GM21381 (cell line): Measurements from ENCODE around the gene ALKBH7.

Experiments
- ATAC-seq: cut with Tn5 transposase; IDR thresholded peaks from one replicate; pipeline ENCODE4 v1.9.1; 2021; ENCODE audit warnings: mild to moderate bottlenecking, moderate library complexity; ENCODE audit not compliant: unreplicated experiment

ALKBH7 gene

GRCh38 chr19:6362351-6362801 lies 10.2 kb upstream of the ALKBH7 start:
- no peak for ATAC-seq

DNA sequence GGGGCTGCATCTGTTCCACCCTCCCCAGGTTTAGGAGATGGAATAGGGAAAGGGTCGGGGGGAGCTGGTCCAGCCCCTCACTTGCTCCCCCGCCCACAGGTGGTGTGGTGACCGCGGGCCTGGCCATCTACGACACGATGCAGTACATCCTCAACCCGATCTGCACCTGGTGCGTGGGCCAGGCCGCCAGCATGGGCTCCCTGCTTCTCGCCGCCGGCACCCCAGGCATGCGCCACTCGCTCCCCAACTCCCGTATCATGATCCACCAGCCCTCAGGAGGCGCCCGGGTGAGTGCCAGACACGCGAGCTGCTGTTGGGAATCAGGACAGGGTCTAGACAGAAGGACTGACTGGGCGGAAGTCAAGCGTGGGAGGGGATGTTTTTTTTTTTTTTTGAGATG lies 8.2 kb upstream of the ALKBH7 start:
- ATAC-seq: no peak

GRCh38 chr19:6373096-6373812 lies 660 bp downstream of the ALKBH7 start:
- ATAC-seq: peak; percentile 59

DNA sequence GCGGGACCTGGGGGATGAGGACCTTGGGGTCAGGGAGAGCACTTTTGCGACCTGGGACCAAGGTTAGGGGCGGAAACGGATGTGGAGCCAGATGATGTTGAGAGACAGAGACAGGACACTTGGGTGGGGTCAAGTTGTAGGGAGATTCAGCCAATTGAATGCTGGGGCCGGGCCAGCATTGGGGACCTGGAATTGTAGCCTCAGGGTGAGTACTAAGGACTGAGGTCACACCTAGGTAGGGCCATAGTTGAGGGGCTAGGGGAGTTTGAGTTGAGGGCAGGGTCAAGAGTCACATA lies 1.2 kb downstream of the ALKBH7 start:
- ATAC-seq: no peak

DNA sequence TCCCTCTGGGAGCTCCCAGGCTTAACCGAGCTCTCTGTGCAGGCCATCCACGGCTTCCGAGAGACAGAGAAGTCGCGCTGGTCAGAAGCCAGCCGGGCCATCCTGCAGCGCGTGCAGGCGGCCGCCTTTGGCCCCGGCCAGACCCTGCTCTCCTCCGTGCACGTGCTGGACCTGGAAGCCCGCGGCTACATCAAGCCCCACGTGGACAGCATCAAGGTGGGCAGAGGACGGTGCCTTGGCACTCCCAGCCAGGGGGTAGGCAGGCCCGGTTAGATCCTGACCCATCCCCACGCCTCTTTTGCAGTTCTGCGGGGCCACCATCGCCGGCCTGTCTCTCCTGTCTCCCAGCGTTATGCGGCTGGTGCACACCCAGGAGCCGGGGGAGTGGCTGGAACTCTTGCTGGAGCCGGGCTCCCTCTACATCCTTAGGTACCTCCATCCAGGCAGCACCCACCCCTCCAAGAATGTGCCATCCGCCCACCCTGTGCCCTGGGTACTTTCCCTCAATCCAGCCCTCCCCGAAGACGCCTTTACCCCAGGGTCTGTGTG lies 1.6 kb downstream of the ALKBH7 start:
- no peak for ATAC-seq

- ATAC-seq: no peak
These were observed 2.3 kb downstream of the ALKBH7 start for GRCh38 chr19:6374711-6375410.

DNA sequence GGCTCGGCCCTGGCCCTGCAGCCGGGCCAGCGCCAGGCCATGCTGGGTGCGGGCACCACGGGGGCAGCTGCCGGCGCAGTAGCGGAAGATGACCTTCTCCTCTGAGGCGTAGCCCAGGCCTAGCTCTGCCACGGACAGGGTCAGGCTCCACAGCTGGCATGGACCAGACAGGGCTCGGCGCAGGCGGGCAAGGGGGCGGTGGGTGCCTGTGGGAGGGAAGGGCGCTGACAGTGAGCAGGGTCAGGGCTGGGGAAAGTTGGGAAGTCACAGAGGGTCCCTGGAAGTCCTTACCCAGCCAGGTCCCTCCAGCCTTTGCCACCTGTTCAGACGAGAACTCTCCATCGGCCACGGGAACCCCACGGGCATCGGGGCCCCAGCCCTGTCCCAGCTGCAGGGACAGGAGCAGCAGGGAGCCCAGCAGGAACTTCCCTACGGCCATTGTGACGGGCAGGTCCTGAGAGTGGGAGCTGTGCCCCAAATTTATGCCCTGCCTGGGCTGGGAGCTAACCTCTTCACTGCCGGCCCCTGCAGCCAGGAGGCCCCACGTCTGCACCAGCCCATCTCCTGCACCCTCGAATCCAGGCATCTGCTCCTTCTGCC lies 2.9 kb downstream of the ALKBH7 start, which contains the start of gene PSPN:
Gene PSPN (minus strand): TSS at position 523 of the 600 bp plus-strand sequence. CDS start 84 bp downstream, at position 439.
- no peak for ATAC-seq

DNA sequence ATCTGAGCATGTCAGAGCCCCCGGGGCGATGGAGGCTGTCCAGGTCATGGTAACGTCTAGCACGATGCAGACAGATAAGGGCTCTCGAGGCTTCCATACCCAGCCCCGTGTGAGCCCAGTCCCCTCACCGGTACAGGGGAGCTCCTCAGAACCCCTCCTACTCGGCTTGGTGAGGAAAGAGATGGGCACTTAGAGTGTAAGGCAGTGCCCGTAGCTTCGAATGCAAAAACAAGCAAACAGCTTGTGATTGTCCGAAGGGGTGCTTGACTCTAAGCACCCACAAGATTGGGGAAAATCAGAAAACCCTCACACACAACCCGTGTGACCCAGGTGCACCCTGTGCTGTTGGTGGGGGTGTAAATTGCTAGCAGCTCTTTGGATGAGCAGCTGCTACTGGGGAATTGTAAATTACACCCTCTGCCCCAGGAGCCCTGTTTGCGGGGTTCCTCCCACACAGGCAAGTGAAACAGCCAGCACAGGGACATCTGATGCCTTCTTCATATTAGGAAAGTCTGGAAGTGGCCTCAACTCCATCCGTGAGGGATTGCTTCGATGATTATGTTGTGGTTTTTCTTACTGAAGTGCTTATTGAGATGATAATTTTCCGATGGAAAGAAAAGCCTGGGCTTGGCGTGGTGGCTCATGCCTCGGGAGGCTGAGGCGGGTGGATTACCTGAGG lies 4.1 kb downstream of the ALKBH7 start:
- no peak for ATAC-seq

- no peak for ATAC-seq
These were observed 5.4 kb downstream of the ALKBH7 start for GRCh38 chr19:6378041-6378440.

- no peak for ATAC-seq
These were observed 5.9 kb downstream of the ALKBH7 start for GRCh38 chr19:6378486-6378885.

GRCh38 chr19:6379744-6380143 lies 7.2 kb downstream of the ALKBH7 start:
- ATAC-seq: no peak

- no peak for ATAC-seq
These were observed 8.6 kb downstream of the ALKBH7 start for GRCh38 chr19:6381030-6381750.

DNA sequence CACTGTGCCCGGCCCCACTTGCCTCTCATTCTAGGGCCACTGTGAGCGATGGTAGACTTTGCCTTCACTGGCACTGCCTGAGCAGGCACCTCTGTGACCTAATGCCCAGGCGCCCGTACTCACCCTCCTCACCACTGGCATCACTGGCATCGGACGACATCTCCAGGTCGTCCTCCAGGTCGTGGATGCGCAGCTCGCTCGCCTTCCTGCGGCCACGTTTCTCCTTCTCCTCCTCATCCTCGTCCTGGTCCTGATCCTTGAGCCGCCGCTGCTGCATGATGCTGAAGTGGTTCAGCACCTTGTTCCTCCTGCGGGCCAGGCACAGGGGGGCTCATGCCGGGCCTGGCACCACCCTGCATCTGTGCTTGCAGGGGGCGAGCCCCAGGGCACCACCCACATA lies 10.6 kb downstream of the ALKBH7 start:
- ATAC-seq: no peak

GRCh38 chr19:6384381-6384780 lies 11.8 kb downstream of the ALKBH7 start:
- no peak for ATAC-seq

DNA sequence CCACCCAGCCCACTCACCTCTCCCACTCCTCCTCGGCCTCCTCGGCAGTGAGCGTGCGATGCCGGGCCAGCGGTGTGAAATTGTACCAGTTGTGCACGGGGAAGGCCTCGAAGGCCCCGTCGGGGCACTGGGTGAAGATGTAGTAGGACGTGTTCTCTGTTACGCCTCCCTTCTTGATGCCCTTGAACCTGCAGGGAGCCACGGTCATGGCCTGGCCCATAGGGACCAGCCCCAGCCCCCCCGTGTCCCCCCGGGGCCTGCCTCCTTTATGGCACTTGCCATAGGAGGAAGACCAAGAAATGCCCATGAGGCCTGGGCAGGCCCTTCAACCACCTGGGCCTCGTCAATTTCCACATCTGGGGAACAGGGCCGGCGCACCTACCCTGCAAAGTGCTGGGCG lies 14.8 kb downstream of the ALKBH7 start:
- ATAC-seq: no peak

- ATAC-seq: no peak
These were observed 19.9 kb downstream of the ALKBH7 start for GRCh38 chr19:6392221-6393073.

GRCh38 chr19:6393074-6393982 lies 20.7 kb downstream of the ALKBH7 start, which contains the start of gene GTF2F1:
Gene GTF2F1, minus strand, starts transcription at chr19:6393164. Its CDS starts 169 bp downstream, at chr19:6392995.
- peak; percentile 82 for ATAC-seq

DNA sequence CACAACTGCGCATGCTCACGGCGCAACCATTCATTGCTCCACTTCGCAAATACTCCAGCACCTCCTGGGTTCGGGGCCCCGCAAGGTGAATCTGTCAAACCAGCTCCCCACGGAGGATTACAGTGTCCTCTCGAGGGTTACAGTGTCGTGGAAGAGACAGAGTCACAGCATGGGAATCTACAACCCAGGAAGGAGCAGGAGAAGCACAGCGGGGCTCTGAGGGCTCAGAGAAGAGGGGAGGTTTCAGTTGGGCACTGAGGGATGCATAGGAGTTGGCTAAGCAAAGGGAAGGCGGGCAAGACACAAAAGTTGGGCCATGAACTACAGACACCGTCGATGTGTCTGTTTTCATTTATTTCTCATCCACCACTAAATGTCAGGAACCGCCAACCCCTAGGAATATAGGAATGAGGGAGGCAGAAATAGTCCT lies 21.4 kb downstream of the ALKBH7 start:
- ATAC-seq: peak; percentile 5
